ENCODE data around the gene POLR2H. TPM values are rescaled to one million over a fixed set of nuclear protein-coding genes. Genes with fewer than 3 reads are reported as not detected.
A peak's percentile ranks its signal among the peaks of the same experiment; 100 is the strongest.

POLR2H gene
- polyA plus RNA-seq, 1 donor (not counting 4 experiments of a cell fraction or from before 2014, with no cell fraction given), result 202 TPM

GRCh38 chr3:184380185-184380626 is 18.7 kb downstream of the POLR2H start:
- DNase-seq (ENCODE audit: low read depth, low spot score), result no peak
- dilution Hi-C loops (cut with MboI; ENCODE audit: extremely low pct_ligation_motif_present, low sequenced_read_pairs), result no loop called here
- no peak for FAIRE-seq
- Histone ChIP-seq H3K27ac (ENCODE audit: control insufficient read depth, insufficient read depth, low read length) (no peak overlapping the region), H3K4me2 (ENCODE audit: control insufficient read depth, extremely low read depth, insufficient read depth, low read depth, low read length) (peak overlapping the region; percentile 16), H3K79me2 (ENCODE audit: control insufficient read depth, insufficient read depth, low read length) (no peaks in the 10 kb centered on the region), H3K9me3 (ENCODE audit: control insufficient read depth, low read depth, low read length) (no peaks in the 10 kb centered on the region), H3K36me3 (ENCODE audit: control insufficient read depth in 2 of 2, extremely low read depth in 1 of 2, insufficient read depth in 2 of 2, low read length in 2 of 2) (no peaks in the 10 kb centered on the region), H2AFZ (ENCODE audit: control insufficient read depth, low read length) (no peak overlapping the region), H4K20me1 (ENCODE audit: control insufficient read depth, extremely low read depth, insufficient read depth, low read length) (no peaks in the 10 kb centered on the region), H3K4me1 (ENCODE audit: control insufficient read depth, extremely low read depth, insufficient read depth, low read length) (no peaks in the 10 kb centered on the region), H3K27me3 (ENCODE audit: control insufficient read depth, extremely low read depth, insufficient read depth, low read length) (peaks cover 75% of the 10 kb centered on the region), H3K4me3 (ENCODE audit: control insufficient read depth in 2 of 3, extremely low read depth in 1 of 3, insufficient read depth in 2 of 3, low read depth in 1 of 3, low read length in 3 of 3) (peak overlapping the region in 1 of 3 experiments; percentile 46), H3K9ac (ENCODE audit: control insufficient read depth, extremely low read depth, insufficient read depth, low read length) (no peak overlapping the region), H3K9me1 (ENCODE audit: control insufficient read depth, extremely low read depth, insufficient read depth, low read length) (no peaks in the 10 kb centered on the region)
- no peak for TF ChIP-seq CTCF (optimal IDR thresholded peaks at IDR 0.05 in 1 of 3, IDR thresholded peaks at IDR 0.05 in 1 of 3, conservative IDR thresholded peaks at IDR 0.05 in 1 of 3; ENCODE audit: extremely low read depth in 1 of 3, insufficient read depth in 2 of 3, low read length in 3 of 3)
- no peak for TF ChIP-seq EZH2 (IDR thresholded peaks at IDR 0.05; ENCODE audit: low read length)

- H2AFZ ChIP-seq (ENCODE audit: control insufficient read depth, low read length), result no peak overlapping the region
- H3K27me3 ChIP-seq (ENCODE audit: control insufficient read depth, extremely low read depth, insufficient read depth, low read length), result peaks cover 69% of the 10 kb centered on the region
- H3K9me3 ChIP-seq (ENCODE audit: control insufficient read depth, low read depth, low read length), result no peaks in the 10 kb centered on the region
- dilution Hi-C loops (cut with MboI; ENCODE audit: extremely low pct_ligation_motif_present, low sequenced_read_pairs), result no loop called here
- TF ChIP-seq EZH2 (IDR thresholded peaks at IDR 0.05; ENCODE audit: low read length), result peak; percentile 100
- TF ChIP-seq CTCF (optimal IDR thresholded peaks at IDR 0.05 in 1 of 3, IDR thresholded peaks at IDR 0.05 in 1 of 3, conservative IDR thresholded peaks at IDR 0.05 in 1 of 3; ENCODE audit: extremely low read depth in 1 of 3, insufficient read depth in 2 of 3, low read length in 3 of 3), result no peak
- FAIRE-seq (peak; percentile 5), DNase-seq (ENCODE audit: low read depth, low spot score) (no peak)
- no peaks in the 10 kb centered on the region for H3K36me3 ChIP-seq (ENCODE audit: control insufficient read depth in 2 of 2, extremely low read depth in 1 of 2, insufficient read depth in 2 of 2, low read length in 2 of 2)
- H3K4me3 ChIP-seq (ENCODE audit: control insufficient read depth in 2 of 3, extremely low read depth in 1 of 3, insufficient read depth in 2 of 3, low read depth in 1 of 3, low read length in 3 of 3), result peak overlapping the region in 1 of 3 experiments; percentile 46
- H3K4me1 ChIP-seq (ENCODE audit: control insufficient read depth, extremely low read depth, insufficient read depth, low read length), result no peaks in the 10 kb centered on the region
- H4K20me1 ChIP-seq (ENCODE audit: control insufficient read depth, extremely low read depth, insufficient read depth, low read length), result no peaks in the 10 kb centered on the region
- no peaks in the 10 kb centered on the region for H3K79me2 ChIP-seq (ENCODE audit: control insufficient read depth, insufficient read depth, low read length)
- H3K9ac ChIP-seq (ENCODE audit: control insufficient read depth, extremely low read depth, insufficient read depth, low read length), result no peak overlapping the region
- H3K27ac ChIP-seq (ENCODE audit: control insufficient read depth, insufficient read depth, low read length), result no peak overlapping the region
- H3K9me1 ChIP-seq (ENCODE audit: control insufficient read depth, extremely low read depth, insufficient read depth, low read length), result no peaks in the 10 kb centered on the region
- peak overlapping the region; percentile 48 for H3K4me2 ChIP-seq (ENCODE audit: control insufficient read depth, extremely low read depth, insufficient read depth, low read depth, low read length)
These were observed 19.2 kb downstream of the POLR2H start for GRCh38 chr3:184380627-184381260.
